Measurements from ENCODE around the gene LDB2. TPM values are rescaled to one million over a fixed set of nuclear protein-coding genes. Genes with fewer than 3 reads are reported as not detected.

Gene LDB2
- polyA plus RNA-seq, 2 of the 4 experiments (the other 2 are of a cell fraction) = not detected

GRCh38 chr4:16909281-16909680 is 10.8 kb upstream of the LDB2 start (continued):
- TF ChIP-seq CEBPB (IDR thresholded peaks at IDR 0.05) = no peak
- TF ChIP-seq MAZ (IDR thresholded peaks at IDR 0.05; ENCODE audit: borderline replicate concordance, low read depth, low read length) = no peak
- TF ChIP-seq BHLHE40 (IDR thresholded peaks at IDR 0.05; ENCODE audit: low read depth, low read length) = no peak
- TF ChIP-seq EP300 (IDR thresholded peaks at IDR 0.05) = no peak
- no peak for TF ChIP-seq RNF2 (IDR thresholded peaks at IDR 0.05; ENCODE audit: borderline replicate concordance, low read depth)
- TF ChIP-seq MAFK (IDR thresholded peaks at IDR 0.05; ENCODE audit: partially characterized antibody) = no peak
- TF ChIP-seq JUN (IDR thresholded peaks at IDR 0.05) = no peak

GRCh38 chr4:16908377-16909021 is 10.1 kb upstream of the LDB2 start:
- TF ChIP-seq PHF8 (IDR thresholded peaks at IDR 0.05; ENCODE audit: borderline replicate concordance, low read depth) (no peak), CTCF (IDR thresholded peaks at IDR 0.05) (no peak), BCL3 (IDR thresholded peaks at IDR 0.05) (no peak), MAFK (IDR thresholded peaks at IDR 0.05; ENCODE audit: partially characterized antibody) (no peak), HOXB13 (CRISPR knock-in tag; IDR thresholded peaks at IDR 0.05; ENCODE audit: low read depth) (no peak), PBX3 (IDR thresholded peaks at IDR 0.05) (no peak), USF2 (IDR thresholded peaks at IDR 0.05) (no peak), RFX5 (IDR thresholded peaks at IDR 0.05) (no peak), MAZ (IDR thresholded peaks at IDR 0.05; ENCODE audit: borderline replicate concordance, low read depth, low read length) (no peak), E2F6 (IDR thresholded peaks at IDR 0.05; ENCODE audit: borderline replicate concordance, low read depth) (no peak), NFE2L2 (conservative IDR thresholded peaks at IDR 0.05; ENCODE audit: low read length) (no peak), HEYL (CRISPR knock-in tag; IDR thresholded peaks at IDR 0.05) (no peak)
- ChIA-PET CTCF (no interaction called here), POLR2A (no interaction called here)
- H3K4me3 ChIP-seq = no peak overlapping the region
- 7% methylated on average over 6 of the region's 6 CpGs for WGBS (ENCODE audit: missing lambda C conversion rate)
- H3K4me1 ChIP-seq = no peaks in the 10 kb centered on the region
- H3K27ac ChIP-seq = no peak overlapping the region
- DNase-seq (ENCODE audit: low read depth in 1 of 2, low spot score in 1 of 2) = no peak
- no peaks in the 10 kb centered on the region for H3K9me3 ChIP-seq
- H3K4me2 ChIP-seq = no peak overlapping the region
- ATAC-seq = no peak
- no peak for FAIRE-seq

GRCh38 chr4:16900325-16900724 is 1.9 kb upstream of the LDB2 start:
- Histone ChIP-seq H3K4me1 (no peaks in the 10 kb centered on the region), H3K4me2 (no peak overlapping the region), H3K4me3 (no peak overlapping the region), H3K9me3 (no peaks in the 10 kb centered on the region), H3K27ac (no peak overlapping the region)
- ATAC-seq (no peak), DNase-seq (ENCODE audit: low read depth in 1 of 2, low spot score in 1 of 2) (no peak), FAIRE-seq (no peak)
- ChIA-PET CTCF (no interaction called here), POLR2A (no interaction called here)
- 5% methylated on average over 2 of the region's 2 CpGs for WGBS (ENCODE audit: missing lambda C conversion rate)
- TF ChIP-seq USF2 (IDR thresholded peaks at IDR 0.05) (no peak), MAX (IDR thresholded peaks at IDR 0.05) (no peak), JUN (IDR thresholded peaks at IDR 0.05) (no peak), BCL3 (IDR thresholded peaks at IDR 0.05) (no peak), MAFK (IDR thresholded peaks at IDR 0.05; ENCODE audit: partially characterized antibody) (no peak), SMC3 (IDR thresholded peaks at IDR 0.05) (no peak), TFCP2L1 (CRISPR knock-in tag; IDR thresholded peaks at IDR 0.05) (no peak), POLR2AphosphoS2 (conservative IDR thresholded peaks at IDR 0.05; ENCODE audit: low read length) (no peak), RNF2 (IDR thresholded peaks at IDR 0.05; ENCODE audit: borderline replicate concordance, low read depth) (no peak), GATA3 (IDR thresholded peaks at IDR 0.05; ENCODE audit: borderline replicate concordance) (no peak), PBX3 (IDR thresholded peaks at IDR 0.05) (no peak), CBX8 (IDR thresholded peaks at IDR 0.05) (no peak), CEBPB (IDR thresholded peaks at IDR 0.05) (no peak)

All from A549 (cell line).